Esophagus (tissue), 2 donors: Measurements from ENCODE around the gene UROC1. TPM values are rescaled to one million over a fixed set of nuclear protein-coding genes. Genes with fewer than 3 reads are reported as not detected.

Experiments
- H3K27ac ChIP-seq, 2 donors: one replicate each; pipeline ENCODE4 v1.5.1; 2013; ENCODE audit warnings: low read depth in 2 of 2, mild to moderate bottlenecking in 2 of 2, inconsistent platforms in 1 of 2, low read length in 1 of 2, moderate library complexity in 1 of 2
- H3K27me3 ChIP-seq, 2 donors: one replicate each; pipeline ENCODE4 v1.6.1; 2013; ENCODE audit warnings: low read length in 2 of 2, control low read depth in 1 of 2, mild to moderate bottlenecking in 1 of 2; ENCODE audit not compliant: insufficient read depth in 2 of 2, control insufficient read depth in 1 of 2
- H3K36me3 ChIP-seq, 2 donors: one replicate each; pipeline ENCODE4 v1.6.1; 2013; ENCODE audit warnings: low read length in 1 of 2; ENCODE audit not compliant: control insufficient read depth in 2 of 2, insufficient read depth in 2 of 2
- H3K4me1 ChIP-seq, 2 donors: one replicate each; pipeline ENCODE4 v1.6.1; 2013; ENCODE audit warnings: low read length in 1 of 2; ENCODE audit not compliant: control insufficient read depth in 2 of 2, insufficient read depth in 2 of 2
- H3K4me3 ChIP-seq, 2 donors: one replicate each; pipeline ENCODE4 v1.5.1; 2013; ENCODE audit warnings: low read length in 2 of 2, mild to moderate bottlenecking in 2 of 2, low read depth in 1 of 2, moderate library complexity in 1 of 2
- H3K9me3 ChIP-seq, 2 donors: one replicate each; pipeline ENCODE4 v1.6.1; 2013; ENCODE audit warnings: mild to moderate bottlenecking in 2 of 2, low read depth in 1 of 2, low read length in 1 of 2, moderate library complexity in 1 of 2; ENCODE audit not compliant: control insufficient read depth in 2 of 2, insufficient read depth in 1 of 2
- WGBS, 2 donors: extraction: QIAGEN DNeasy Blood & Tissue Kit; methylation state at CpG; one replicate each; pipeline ENCODE4 v1.1.7; 2013; 5-methylcytosine and 5-hydroxymethylcytosine counted together
- polyA plus RNA-seq, 2 donors: library from polyadenylated mRNA; stranded (reverse); fragments of 200-250 nt; gene quantifications; one replicate each; pipeline ENCODE4 v1.2.3, GENCODE V29; 2013
- donor health status: healthy with polysubstance abuse.
- donor health status: Bipolar disorder and iron deficiency.

Gene UROC1
- polyA plus RNA-seq, 2 donors, result not detected

DNA sequence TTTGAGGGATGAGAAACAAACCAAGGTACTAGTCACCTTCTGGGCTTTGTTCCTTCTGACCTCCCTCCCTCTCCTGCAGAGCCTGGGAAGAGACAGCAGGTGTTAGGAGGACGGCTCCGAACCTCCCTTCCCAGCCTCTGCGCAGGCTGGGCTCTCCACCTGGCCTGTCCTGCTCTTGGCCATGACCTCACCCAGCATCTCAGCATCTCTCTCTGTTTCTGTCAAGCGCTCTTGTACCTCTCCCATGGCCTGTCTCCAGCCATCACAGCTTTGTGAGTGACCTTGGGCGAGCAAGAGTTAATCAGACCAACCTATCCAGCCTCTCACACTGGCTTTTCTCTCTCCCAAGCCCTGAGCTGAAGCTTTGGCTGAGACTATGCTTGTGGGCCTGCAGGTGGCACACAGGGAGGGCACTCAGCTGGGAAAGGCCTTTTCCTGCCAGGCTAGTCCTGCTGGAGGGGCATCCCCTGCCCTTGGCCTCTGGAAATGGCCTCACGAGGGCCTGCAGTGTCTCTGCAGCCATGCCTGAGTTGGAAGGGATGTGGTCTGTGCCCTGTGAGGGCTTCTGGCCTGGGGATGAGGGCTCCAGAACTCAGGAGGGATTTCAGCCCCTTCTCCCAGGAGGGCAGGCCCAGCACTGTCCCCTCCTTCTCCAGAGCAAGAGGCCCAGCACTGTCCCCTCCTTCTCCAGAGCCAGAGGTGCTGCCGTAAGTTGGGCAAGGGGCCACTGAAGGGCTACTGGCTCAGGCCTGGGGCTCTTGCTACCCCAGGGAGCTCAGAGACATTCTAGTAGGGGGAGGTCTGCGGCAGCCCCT, 8.5 kb upstream of the UROC1 start:
- Histone ChIP-seq H3K4me1 (peaks cover 4 to 8% of the 10 kb centered on the region in 2 donors), H3K36me3 (no peaks in the 10 kb centered on the region), H3K9me3 (peaks cover 0 to 2% of the 10 kb centered on the region in 2 donors), H3K4me3 (no peak overlapping the region), H3K27ac (no peak overlapping the region), H3K27me3 (peaks cover 0 to 3% of the 10 kb centered on the region in 2 donors)
- 92 to 94% methylated on average over 7 to 8 of the region's 8 CpGs for whole genome bisulfite sequencing, 2 donors

DNA sequence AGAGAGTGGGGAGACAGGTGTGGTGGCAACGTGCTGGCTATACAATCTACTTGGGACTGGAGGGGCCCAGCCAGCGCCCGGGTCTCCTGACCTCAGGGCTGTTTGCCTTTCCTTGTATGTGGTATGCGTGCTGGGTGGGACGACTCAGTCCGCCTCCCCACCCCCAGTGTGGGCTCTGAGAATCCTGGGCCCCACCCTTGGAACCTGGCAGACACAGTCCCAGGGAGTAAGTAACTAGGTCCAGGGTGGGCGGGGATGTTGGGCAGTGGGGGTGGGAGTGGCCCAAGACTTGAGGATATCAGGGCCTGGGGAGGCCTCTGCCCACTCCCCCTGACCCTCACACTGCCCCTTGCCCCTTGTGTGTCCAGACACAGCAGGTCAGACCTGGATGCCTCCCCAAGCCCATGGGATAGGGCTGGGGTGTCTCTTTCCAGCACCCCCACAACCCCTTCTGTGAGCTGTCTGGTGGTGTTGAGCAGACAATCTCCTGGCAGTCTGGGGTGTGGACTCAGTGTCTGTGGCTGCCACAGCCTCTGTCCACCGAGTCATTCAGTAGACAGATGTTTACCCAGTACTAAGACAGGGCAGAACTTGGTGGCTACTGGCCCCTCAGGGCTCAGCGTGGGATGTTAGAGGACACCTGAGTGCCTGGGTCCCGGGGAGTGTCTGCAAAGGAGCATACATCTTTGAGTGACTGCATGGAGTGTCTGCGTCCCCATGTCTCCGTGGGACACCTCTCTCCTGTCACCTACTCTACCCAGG, 7.7 kb upstream of the UROC1 start:
- H3K4me1 ChIP-seq, result peaks cover 4 to 8% of the 10 kb centered on the region in 2 donors
- peaks cover 0 to 2% of the 10 kb centered on the region in 2 donors for H3K9me3 ChIP-seq
- 68 to 70% methylated on average over 12 of the region's 12 CpGs for WGBS, 2 donors
- peaks cover 0 to 3% of the 10 kb centered on the region in 2 donors for H3K27me3 ChIP-seq
- H3K36me3 ChIP-seq, result no peaks in the 10 kb centered on the region
- H3K4me3 ChIP-seq, result no peak overlapping the region
- no peak overlapping the region for H3K27ac ChIP-seq

DNA sequence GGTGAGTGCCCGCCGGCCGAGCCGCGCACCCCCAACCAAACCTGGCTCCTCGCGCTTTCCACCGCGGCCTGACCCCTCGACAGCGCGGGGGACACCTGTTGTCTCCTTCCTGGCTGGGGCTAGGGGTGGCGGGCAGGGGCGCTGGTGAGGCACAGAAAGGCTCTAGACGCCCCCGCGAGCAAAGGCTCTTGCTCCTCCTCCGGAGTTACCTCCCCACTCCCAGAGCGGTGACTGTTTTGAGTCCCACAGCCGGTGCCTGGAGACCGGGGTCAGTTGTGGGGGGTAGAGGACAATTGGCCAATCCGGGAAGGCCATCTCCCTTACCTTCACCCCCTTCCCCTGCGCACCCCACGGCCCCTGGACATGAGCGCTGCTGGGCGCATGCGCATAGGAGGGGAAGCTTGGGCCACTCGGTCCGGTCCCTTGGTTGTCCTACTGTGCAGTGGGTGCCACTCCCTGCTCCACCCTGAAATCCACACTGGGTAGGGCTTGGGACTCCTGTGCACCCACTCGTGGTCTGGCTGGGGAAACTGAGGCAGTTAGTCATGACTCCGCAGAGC, 6.9 kb upstream of the UROC1 start:
- peaks cover 0 to 3% of the 10 kb centered on the region in 2 donors for H3K27me3 ChIP-seq
- peaks cover 4 to 8% of the 10 kb centered on the region in 2 donors for H3K4me1 ChIP-seq
- WGBS, 2 donors, result 10 to 13% methylated on average over 21 to 31 of the region's 31 CpGs
- H3K9me3 ChIP-seq, result peaks cover 0 to 2% of the 10 kb centered on the region in 2 donors
- H3K4me3 ChIP-seq, result peak overlapping the region; percentile 9 to 32
- no peaks in the 10 kb centered on the region for H3K36me3 ChIP-seq
- H3K27ac ChIP-seq, result no peak overlapping the region

DNA sequence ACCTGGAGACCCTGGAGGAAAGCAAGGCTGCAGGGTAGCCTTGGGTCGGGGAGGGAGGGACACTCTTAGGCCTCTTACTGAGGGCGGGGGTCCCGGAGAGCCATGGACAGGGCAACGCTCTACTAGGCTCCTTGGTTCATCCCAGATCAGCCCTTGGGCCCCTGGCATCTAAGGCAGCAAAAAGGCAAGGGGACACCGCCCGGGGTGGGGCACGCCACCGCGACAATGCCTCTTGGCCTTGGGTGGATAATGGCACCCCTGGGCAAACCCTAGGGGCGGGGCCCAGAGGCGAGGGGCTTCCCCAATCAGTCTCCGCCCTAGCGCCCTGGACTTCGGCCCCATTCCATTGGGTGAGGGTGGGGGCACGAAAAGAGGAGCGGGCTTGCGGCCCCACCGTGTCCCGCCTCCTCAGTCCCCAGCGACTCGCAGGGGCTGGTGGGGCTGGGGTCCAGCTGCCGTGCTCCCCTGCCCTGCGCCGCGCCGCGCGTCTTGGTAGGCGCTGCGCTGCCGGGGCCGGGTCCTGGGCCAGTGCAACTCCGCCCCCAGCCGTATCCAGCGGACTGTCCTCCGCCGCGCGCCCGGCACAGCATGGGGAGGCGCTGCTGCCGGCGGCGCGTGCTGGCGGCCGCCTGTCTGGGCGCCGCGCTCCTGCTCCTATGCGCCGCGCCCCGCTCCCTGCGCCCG, 6.3 kb upstream of the UROC1 start, which contains the start of gene CHST13:
CHST13 (plus strand) TSS at position 411 of the 684 bp plus-strand sequence; CDS start at position 589, 178 bp downstream.
- Histone ChIP-seq H3K4me3 (peak within 1 kb of the TSS; percentile 9 to 32), H3K36me3 (no peaks in the 10 kb centered on the region), H3K4me1 (peaks cover 4 to 8% of the 10 kb centered on the region in 2 donors), H3K27me3 (peaks cover 0 to 3% of the 10 kb centered on the region in 2 donors), H3K27ac (no peak within 1 kb of the TSS), H3K9me3 (peaks cover 0 to 2% of the 10 kb centered on the region in 2 donors)
- 7 to 8% methylated on average over 51 to 56 of the region's 56 CpGs for WGBS, 2 donors

DNA sequence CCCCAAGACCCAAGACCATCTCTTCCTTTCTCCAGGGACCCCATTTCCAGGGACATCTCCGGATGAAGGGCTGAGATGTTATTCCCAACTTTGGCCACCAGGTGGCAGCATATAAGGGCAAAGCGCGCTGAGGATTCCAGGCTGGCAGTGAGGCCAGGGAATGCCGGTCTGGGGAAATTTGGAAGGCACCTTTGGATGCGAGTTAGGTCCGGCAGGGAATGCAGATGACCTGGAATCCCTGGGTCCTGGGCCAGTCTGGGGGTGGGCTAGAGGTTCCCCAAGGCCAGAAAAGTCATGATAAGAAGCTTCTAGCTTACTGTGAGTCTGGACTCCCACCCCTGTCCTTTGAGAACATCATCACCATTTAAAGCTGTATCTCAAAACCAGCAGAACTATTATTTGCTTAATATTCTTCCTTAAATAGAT, 4.8 kb upstream of the UROC1 start:
- Histone ChIP-seq H3K4me1 (peaks cover 4 to 8% of the 10 kb centered on the region in 2 donors), H3K27me3 (peaks cover 0 to 3% of the 10 kb centered on the region in 2 donors), H3K27ac (no peak overlapping the region), H3K36me3 (no peaks in the 10 kb centered on the region), H3K4me3 (no peak overlapping the region), H3K9me3 (peaks cover 0 to 2% of the 10 kb centered on the region in 2 donors)
- WGBS, 2 donors, result 2% methylated on average over 6 of the region's 6 CpGs

DNA sequence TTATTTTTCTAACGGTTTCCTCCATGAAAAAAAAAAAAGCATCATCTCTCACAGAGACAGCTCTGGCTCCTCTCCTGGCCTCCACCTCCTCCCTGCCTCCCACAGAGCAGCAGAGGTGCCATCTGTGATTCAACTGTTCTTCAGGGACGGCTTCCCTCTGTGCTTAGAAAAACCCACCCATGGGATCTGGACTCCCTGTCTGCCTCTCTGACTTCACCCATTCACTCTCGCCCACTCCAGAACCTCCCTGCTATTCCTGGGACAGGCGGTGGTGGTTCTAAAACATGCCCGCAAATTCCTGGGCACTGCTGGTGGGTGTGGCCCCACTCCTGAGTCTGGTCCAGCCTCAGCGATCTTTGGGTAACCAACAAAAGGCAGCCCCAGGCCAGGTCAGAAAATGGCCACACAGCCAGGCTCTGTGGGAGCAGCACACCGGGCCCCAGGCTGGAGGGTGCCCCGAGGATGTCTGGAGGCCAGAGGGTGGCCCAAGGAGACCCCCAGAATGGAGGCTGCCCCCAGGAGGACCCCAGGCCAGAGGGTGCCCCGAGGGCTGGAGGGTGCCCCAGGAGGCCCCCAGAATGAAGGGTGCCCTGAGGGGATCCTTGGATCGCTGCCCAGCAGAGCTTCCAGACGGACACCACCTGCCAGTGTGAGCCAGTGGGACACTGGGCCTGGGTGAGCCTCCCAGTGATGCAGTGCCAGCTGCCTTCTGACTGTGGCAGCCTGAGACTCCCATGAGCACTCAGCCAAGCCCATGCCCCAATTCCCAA, 3.7 kb upstream of the UROC1 start:
- H3K4me1 ChIP-seq, result peaks cover 4 to 8% of the 10 kb centered on the region in 2 donors
- H3K36me3 ChIP-seq, result no peaks in the 10 kb centered on the region
- no peak overlapping the region for H3K4me3 ChIP-seq
- H3K27ac ChIP-seq, result no peak overlapping the region
- H3K27me3 ChIP-seq, result peaks cover 0 to 3% of the 10 kb centered on the region in 2 donors
- 56 to 62% methylated on average over 11 of the region's 11 CpGs for WGBS, 2 donors
- H3K9me3 ChIP-seq, result peaks cover 0 to 2% of the 10 kb centered on the region in 2 donors

DNA sequence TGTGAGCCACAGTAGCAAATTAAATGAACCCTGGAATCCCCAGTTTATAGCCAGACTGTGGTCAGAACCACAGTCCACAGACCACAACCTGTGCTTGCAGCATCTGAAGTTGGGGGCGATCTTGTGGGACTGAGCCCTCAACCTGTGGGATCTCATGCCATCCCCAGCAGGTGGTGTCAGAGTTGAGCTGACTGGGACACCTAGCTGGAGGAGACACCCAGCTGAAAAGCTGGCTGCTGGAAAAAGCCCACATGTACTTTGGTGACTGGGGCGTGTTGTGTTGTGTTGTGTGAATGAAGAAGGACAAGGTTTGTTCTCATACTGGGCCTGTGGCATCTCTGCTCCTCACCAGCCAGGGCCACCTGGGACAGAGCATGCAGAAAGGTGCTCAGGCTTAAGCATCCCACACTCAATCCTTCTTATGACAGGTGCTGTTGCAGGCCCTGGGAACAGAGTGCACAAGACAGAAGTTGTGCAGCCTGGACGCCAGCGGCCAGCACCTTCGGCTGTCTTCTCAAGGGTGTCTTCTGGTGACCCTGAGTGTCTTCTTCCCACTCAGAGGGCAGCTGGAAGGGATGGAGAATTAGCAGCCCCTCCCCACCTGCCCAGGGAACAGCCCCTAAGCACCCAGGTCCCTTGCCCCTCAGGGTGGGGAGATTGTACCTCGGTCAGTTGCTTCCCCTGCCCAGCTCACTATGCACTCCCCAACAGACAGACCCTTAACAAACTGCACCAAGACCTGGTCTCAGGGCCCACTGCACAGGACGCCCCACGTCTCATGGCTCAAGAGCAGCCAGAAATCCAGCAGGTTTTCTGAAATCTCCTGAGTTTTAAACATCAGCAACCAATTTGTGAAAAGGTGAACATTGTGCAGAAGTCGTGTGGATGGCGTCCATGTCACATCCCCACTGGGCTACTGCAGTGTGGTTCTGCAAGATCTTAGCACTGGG, 2.2 kb upstream of the UROC1 start:
- Histone ChIP-seq H3K9me3 (peaks cover 0 to 2% of the 10 kb centered on the region in 2 donors), H3K4me3 (no peak overlapping the region), H3K4me1 (peaks cover 4 to 8% of the 10 kb centered on the region in 2 donors), H3K27me3 (peaks cover 0 to 3% of the 10 kb centered on the region in 2 donors), H3K27ac (no peak overlapping the region), H3K36me3 (no peaks in the 10 kb centered on the region)
- 84 to 90% methylated on average over 10 of the region's 10 CpGs for WGBS, 2 donors

DNA sequence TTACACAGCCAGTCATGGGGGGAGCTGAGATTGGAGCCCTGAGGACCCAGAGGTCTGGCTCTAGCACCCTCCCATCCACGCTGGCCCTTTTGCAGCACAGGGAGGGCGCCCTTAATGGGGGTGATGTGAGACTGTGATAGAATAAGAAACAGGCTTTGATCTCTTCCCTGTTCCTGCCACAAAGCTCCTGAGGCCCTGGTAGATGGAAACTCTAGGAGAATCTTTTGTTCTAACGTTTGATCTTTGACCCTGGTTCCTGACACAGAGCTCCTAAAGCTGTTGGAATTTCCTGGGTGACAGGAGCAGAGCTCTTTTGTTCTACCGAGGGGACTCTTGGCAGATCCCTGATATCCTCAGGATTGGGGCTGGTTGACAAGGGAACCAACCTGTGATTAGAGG, 1.2 kb upstream of the UROC1 start:
- H3K4me3 ChIP-seq, result no peak overlapping the region
- H3K4me1 ChIP-seq, result peaks cover 0 to under 1% of the 10 kb centered on the region in 2 donors
- no peaks in the 10 kb centered on the region for H3K36me3 ChIP-seq
- WGBS, 2 donors, result 62 to 65% methylated on average over 4 of the region's 4 CpGs
- H3K9me3 ChIP-seq, result peaks cover 0 to 2% of the 10 kb centered on the region in 2 donors
- no peak overlapping the region for H3K27ac ChIP-seq
- peaks cover 0 to 3% of the 10 kb centered on the region in 2 donors for H3K27me3 ChIP-seq
